GM12878 (cell line): ENCODE results near the gene RHOBTB1. TPM values are rescaled to one million over a fixed set of nuclear protein-coding genes. Genes with fewer than 3 reads are reported as not detected.

ENCODE experiments used
- ATAC-seq: fragments of 200-7000 bp; cut with Tn5 transposase; 3 replicates; pipeline ENCODE4 v1.9.1; 2020; ENCODE audit warnings: mild to moderate bottlenecking, moderate library complexity
- BruUV-seq: library from RNA; stranded (reverse); fragments of 400-500 nt; replicated peaks from 2 replicates; lab custom pipeline; 2021; lab: Mats Ljungman, UMichigan
- CTCF ChIA-PET: fragments of 300-600 bp; sonication (Branson Sonifier 250); formaldehyde crosslinking; extraction: SDS; loops from one replicate; lab custom pipeline; 2021; ENCODE audit warnings: inconsistent platforms; lab: Yijun Ruan, JAX
- POLR2A ChIA-PET: fragments of 350-600 bp; formaldehyde crosslinking; extraction: SDS; loops from one replicate; lab custom pipeline; 2021; ENCODE audit warnings: inconsistent platforms; lab: Charles Lee
- RAD21 ChIA-PET: fragments of 300-600 bp; sonication (Branson Sonifier 250); formaldehyde crosslinking; loops from one replicate; lab custom pipeline; 2023; ENCODE audit warnings: antibody characterized with exemption; ENCODE audit not compliant: unreplicated experiment; lab: Charles Lee
- SMC1A ChIA-PET: fragments of 300-600 bp; sonication (Branson Sonifier 250); formaldehyde crosslinking; loops from one replicate; lab custom pipeline; 2023; ENCODE audit not compliant: unreplicated experiment, uncharacterized antibody; lab: Charles Lee
- DNase-seq: peaks from one replicate; pipeline ENCODE4 v3.0.0-alpha.2; 2011; ENCODE audit warnings: low read depth, low spot score
- FAIRE-seq: peaks from 3 replicates; lab custom pipeline; 2011; peaks lifted over from hg19 to GRCh38; lab: Jason Lieb, UNC
- H2AFZ ChIP-seq: 2 replicates; pipeline ENCODE4 v1.6.0; 2011; ENCODE audit warnings: low read depth, low read length, control low read depth; ENCODE audit not compliant: control insufficient read depth
- H3K27ac ChIP-seq: 2 replicates; pipeline ENCODE4 v1.5.1; 2011; ENCODE audit warnings: control low read depth; ENCODE audit not compliant: control insufficient read depth, insufficient read depth
- H3K27me3 ChIP-seq, 2 experiments: replicated peaks in 1 of 2; 2 replicates each; pipeline versions ENCODE4 v1.6.0 to v1.6.1; 2011; ENCODE audit warnings: low read length in 1 of 2; ENCODE audit not compliant: control insufficient read depth in 2 of 2, insufficient read depth in 2 of 2
- H3K36me3 ChIP-seq, 2 experiments: 2 replicates each; pipeline ENCODE4 v1.5.1; 2011; ENCODE audit warnings: low read length in 1 of 2; ENCODE audit not compliant: control insufficient read depth in 2 of 2, insufficient read depth in 2 of 2
- H3K4me1 ChIP-seq: 2 replicates; pipeline ENCODE4 v1.6.1; 2011; ENCODE audit warnings: mild to moderate bottlenecking, low read length, moderate library complexity, mixed read lengths; ENCODE audit not compliant: control insufficient read depth, insufficient read depth
- H3K4me2 ChIP-seq: 2 replicates; pipeline ENCODE4 v1.6.0; 2011; ENCODE audit warnings: control low read depth; ENCODE audit not compliant: control insufficient read depth, insufficient read depth
- H3K4me3 ChIP-seq: fragments of 200-600 bp; sonication (generic); 2 replicates; pipeline ENCODE4 v1.5.1; 2016
- H3K79me2 ChIP-seq: 2 replicates; pipeline ENCODE4 v1.6.0; 2011; ENCODE audit warnings: low read length; ENCODE audit not compliant: control insufficient read depth, insufficient read depth
- H3K9ac ChIP-seq: 2 replicates; pipeline ENCODE4 v1.8.0; 2011; ENCODE audit warnings: low read length, control low read depth, mixed read lengths; ENCODE audit not compliant: control insufficient read depth, insufficient read depth
- H3K9me3 ChIP-seq: replicated peaks from 3 replicates; pipeline ENCODE4 v1.5.1; 2011; ENCODE audit warnings: mild to moderate bottlenecking, low read length; ENCODE audit not compliant: control insufficient read depth, insufficient read depth
- H4K20me1 ChIP-seq: 2 replicates; pipeline ENCODE4 v1.6.0; 2011; ENCODE audit not compliant: control insufficient read depth, insufficient read depth
- CEBPB ChIP-seq, 2 experiments: fragments of 150-350 bp in 1 of 2; IDR thresholded peaks; 2 replicates each; pipeline ENCODE4 v1.6.1; 2012 to 2014; ENCODE audit warnings: low read depth in 2 of 2, low read length in 2 of 2, borderline replicate concordance in 1 of 2, inconsistent platforms in 1 of 2
- CTCF ChIP-seq, 3 experiments: IDR thresholded peaks in 2 of 3; conservative IDR thresholded peaks in 1 of 3; 2 replicates each; pipeline ENCODE4 v1.5.1; 2011; ENCODE audit warnings: low read depth in 3 of 3, low read length in 3 of 3, mild to moderate bottlenecking in 3 of 3, control low read depth in 2 of 3, moderate library complexity in 2 of 3, inconsistent platforms in 1 of 3, mixed read lengths in 1 of 3; ENCODE audit not compliant: control insufficient read depth in 2 of 3, insufficient read depth in 1 of 3; ENCODE audit errors: extremely low read depth in 1 of 3
- EGR1 ChIP-seq, 2 experiments: IDR thresholded peaks; 1 replicate in 1 of 2; 2 replicates in 1 of 2; pipeline ENCODE4 v1.6.1; 2011 to 2012; ENCODE audit warnings: low read depth in 2 of 2, low read length in 2 of 2, borderline replicate concordance in 1 of 2, mild to moderate bottlenecking in 1 of 2, moderate library complexity in 1 of 2
- ETV6 ChIP-seq, 2 experiments: fragments of 450-650 bp in 1 of 2; IDR thresholded peaks in 1 of 2; conservative IDR thresholded peaks in 1 of 2; 2 replicates each; pipeline ENCODE4 v1.6.1; 2014; ENCODE audit warnings: antibody characterized with exemption in 1 of 2, borderline replicate concordance in 1 of 2, low read depth in 1 of 2, mild to moderate bottlenecking in 1 of 2, moderate library complexity in 1 of 2
- HDAC6 ChIP-seq: fragments of 200-600 bp; sonication (generic); IDR thresholded peaks from one replicate; pipeline ENCODE4 v1.8.0; 2017; ENCODE audit warnings: antibody characterized with exemption; ENCODE audit not compliant: unreplicated experiment
- JUND ChIP-seq: IDR thresholded peaks from 2 replicates; pipeline ENCODE4 v1.6.1; 2012; ENCODE audit warnings: low read depth, mild to moderate bottlenecking, low read length, improper control_type of control experiment, moderate library complexity
- MEF2B ChIP-seq: fragments of 450-650 bp; IDR thresholded peaks from 2 replicates; pipeline ENCODE4 v1.6.1; 2018; ENCODE audit warnings: mild to moderate bottlenecking, moderate library complexity; ENCODE audit not compliant: partially characterized antibody, poor library complexity, severe bottlenecking
- NFIC ChIP-seq: IDR thresholded peaks from 2 replicates; pipeline ENCODE4 v1.6.1; 2012; ENCODE audit warnings: low read depth, mild to moderate bottlenecking, inconsistent platforms, low read length, moderate library complexity
- NKRF ChIP-seq: fragments of 450-650 bp; conservative IDR thresholded peaks from 2 replicates; pipeline ENCODE4 v1.6.1; 2017; ENCODE audit warnings: mild to moderate bottlenecking, moderate library complexity
- NRF1 ChIP-seq: conservative IDR thresholded peaks from 2 replicates; pipeline ENCODE4 v1.6.1; 2011; ENCODE audit warnings: mild to moderate bottlenecking, low read depth, low read length, improper control_type of control experiment
- YY1 ChIP-seq: IDR thresholded peaks from 2 replicates; pipeline ENCODE4 v1.6.1; 2011; ENCODE audit warnings: low read depth, mild to moderate bottlenecking, low read length
- ZNF592 ChIP-seq: fragments of 450-650 bp; IDR thresholded peaks from 2 replicates; pipeline ENCODE4 v1.6.1; 2017; ENCODE audit warnings: mild to moderate bottlenecking, moderate library complexity
- WGBS: methylation state at CpG from one replicate; pipeline ENCODE4 v1.1.6; 2016; ENCODE audit warnings: low lambda C conversion rate; ENCODE audit not compliant: insufficient replicate concordance, insufficient coverage; ENCODE audit errors: missing lambda C conversion rate; 5-methylcytosine and 5-hydroxymethylcytosine counted together
- in situ Hi-C: fragments of 300-500 bp; cut with MboI; formaldehyde crosslinking; loops from 9 replicates; pipeline ENCODE4 v1.14.3; 2018; ENCODE audit warnings: mixed read lengths
- intact Hi-C: fragments of 100-400 bp; cut with micrococcal nuclease; formaldehyde crosslinking; loops from one replicate; pipeline ENCODE4 v1.14.2; 2022; ENCODE audit not compliant: unreplicated experiment
- polyA plus RNA-seq, 11 experiments: library from polyadenylated mRNA; depleted of rRNA in 4 of 11; unstranded in 6 of 11; stranded (reverse) in 5 of 11; fragments of >200 nt; fragmentation: Nextera tagmentation in 4 of 11; fragmentation: Illumina TruSeq in 1 of 11; extraction: Ambion mirVana in 4 of 11; extraction: Trizol in 1 of 11; gene quantifications; 1 replicate in 1 of 11; 2 replicates in 10 of 11; pipeline versions ENCODE4 v1.2.1 to v1.2.3, GENCODE V29; 2011 to 2016; ENCODE audit warnings: inconsistent platforms in 2 of 11, missing spikeins in 2 of 11, low read depth in 1 of 11
- total RNA-seq, 4 experiments: library from RNA; depleted of rRNA in 3 of 4; stranded (reverse); fragments of >200 nt in 3 of 4; fragmentation: Illumina TruSeq in 1 of 4; extraction: Trizol in 1 of 4; gene quantifications; 2 replicates each; pipeline versions ENCODE4 v1.2.1 to v1.2.3, GENCODE V29; 2013 to 2021

RHOBTB1 gene
- total and polyA plus RNA-seq, 10 of the 15 experiments (the other 5 are each of a cell fraction or from before 2014, with no cell fraction given), result not detected

- TF ChIP-seq CTCF (IDR thresholded peaks at IDR 0.05 in 2 of 3, conservative IDR thresholded peaks at IDR 0.05 in 1 of 3; ENCODE audit: control insufficient read depth in 2 of 3, extremely low read depth in 1 of 3, insufficient read depth in 1 of 3, low read depth in 3 of 3, low read length in 3 of 3), result peak; percentile 33 to 42 (median 39); a peak in 4 of 6 replicates
Measured at GRCh38 chr10:60883187-60883586, 60.8 kb downstream of the RHOBTB1 start (continued).

GRCh38 chr10:60878224-60878623 lies 65.8 kb downstream of the RHOBTB1 start:
- SMC1A ChIA-PET, result interaction anchor here (0.6 to 1.0 kb wide), 2 partner anchors 22 to 62 kb away, joined by 3 read pairs; no protein-coding TSS in a partner anchor
- Histone ChIP-seq H4K20me1 (no peaks in the 10 kb centered on the region), H3K4me1 (no peaks in the 10 kb centered on the region), H2AFZ (no peak overlapping the region), H3K9ac (no peak overlapping the region), H3K27me3 (no peaks in the 10 kb centered on the region), H3K9me3 (no peaks in the 10 kb centered on the region), H3K79me2 (no peaks in the 10 kb centered on the region), H3K4me3 (no peak overlapping the region), H3K4me2 (no peak overlapping the region), H3K36me3 (no peaks in the 10 kb centered on the region), H3K27ac (no peak overlapping the region)
- POLR2A ChIA-PET, result interaction anchor here (0.6 kb wide), 1 partner anchor 23 kb away, joined by 4 read pairs; no protein-coding TSS in a partner anchor
- ATAC-seq (no peak), DNase-seq (no peak), FAIRE-seq (no peak)
- in situ Hi-C loops, result no loop called here
- RAD21 ChIA-PET, result no interaction called here
- CTCF ChIA-PET, result interaction anchor here (0.5 kb wide), 1 partner anchor 554 kb away, joined by 3 read pairs; no protein-coding TSS in a partner anchor
- no TSS peak for BruUV-seq
- WGBS, result 20% methylated on average over 3 of the region's 3 CpGs
- intact Hi-C loops, result no loop called here
- TF ChIP-seq ZNF592, result no peak
- no peak for TF ChIP-seq NKRF
- TF ChIP-seq CEBPB (IDR thresholded peaks at IDR 0.05; ENCODE audit: borderline replicate concordance in 1 of 2, low read depth in 2 of 2, low read length in 2 of 2), result no peak
- no peak for TF ChIP-seq NFIC
- TF ChIP-seq ETV6 (conservative IDR thresholded peaks at IDR 0.05 in 1 of 2, IDR thresholded peaks at IDR 0.05 in 1 of 2; ENCODE audit: borderline replicate concordance in 1 of 2, low read depth in 1 of 2), result no peak
- no peak for TF ChIP-seq EGR1 (IDR thresholded peaks at IDR 0.05; ENCODE audit: borderline replicate concordance in 1 of 2, low read depth in 2 of 2, low read length in 2 of 2)
- TF ChIP-seq HDAC6, result no peak
- TF ChIP-seq MEF2B, result no peak
- TF ChIP-seq JUND, result no peak
- TF ChIP-seq YY1, result no peak
- no peak for TF ChIP-seq NRF1
